K562 (cell line): ENCODE data around the gene YJU2. TPM values are rescaled to one million over a fixed set of nuclear protein-coding genes. Genes with fewer than 3 reads are reported as not detected.

Experiments used
- AFF4 ChIP-seq: sonication (generic); formaldehyde crosslinking; IDR thresholded peaks from 2 replicates; pipeline ENCODE4 v1.8.0; 2023; ENCODE audit warnings: mild to moderate bottlenecking, missing genetic modification reagents
- ATF4 ChIP-seq: fragments of 450-650 bp; formaldehyde crosslinking; IDR thresholded peaks from 2 replicates; pipeline ENCODE4 v1.4.0; 2022; ENCODE audit warnings: mild to moderate bottlenecking, moderate library complexity
- CCAR2 ChIP-seq: fragments of 200-400 bp; formaldehyde crosslinking; IDR thresholded peaks from 2 replicates; pipeline ENCODE4 v1.6.1; 2017; ENCODE audit warnings: mild to moderate bottlenecking, low read depth, low read length
- HDGF ChIP-seq: fragments of 450-650 bp; IDR thresholded peaks from 2 replicates; pipeline ENCODE4 v1.6.1; 2016
- HINFP ChIP-seq: fragments of 450-650 bp; conservative IDR thresholded peaks from 2 replicates; pipeline ENCODE4 v1.6.1; 2016; ENCODE audit warnings: missing genetic modification characterization, low read depth, mild to moderate bottlenecking, control low read depth, missing compliant biosample characterization
- MAFF ChIP-seq: IDR thresholded peaks from 2 replicates; pipeline ENCODE4 v1.6.1; 2012; ENCODE audit warnings: low read length, improper control_type of control experiment
- ZBTB40 ChIP-seq, 2 experiments: fragments of 450-650 bp in 1 of 2; sonication (generic) in 1 of 2; formaldehyde crosslinking in 1 of 2; IDR thresholded peaks; 2 replicates each; pipeline versions ENCODE4 v1.7.1 to v1.9.0; 2016 to 2022; ENCODE audit warnings: inconsistent platforms in 1 of 2, mild to moderate bottlenecking in 1 of 2, missing genetic modification reagents in 1 of 2
- ZNF449 ChIP-seq: fragments of 250-450 bp; sonication (Bioruptor Pico); IDR thresholded peaks from 2 replicates; pipeline ENCODE4 v1.8.0; 2022; ENCODE audit warnings: moderate library complexity, mild to moderate bottlenecking, inconsistent platforms
- polyA plus RNA-seq, 8 experiments: library from polyadenylated mRNA; depleted of rRNA in 4 of 8; stranded (reverse) in 5 of 8; unstranded in 3 of 8; fragments of >200 nt; fragmentation: Nextera tagmentation in 2 of 8; fragmentation: Illumina TruSeq in 1 of 8; extraction: Ambion mirVana in 2 of 8; extraction: Trizol in 1 of 8; gene quantifications; 2 replicates each; pipeline versions ENCODE4 v1.2.1 to v1.2.3, GENCODE V29; 2011 to 2014; ENCODE audit warnings: inconsistent platforms in 1 of 8, missing spikeins in 1 of 8
- total RNA-seq, 7 experiments: library from RNA; depleted of rRNA in 6 of 7; stranded (reverse); fragments of >200 nt in 6 of 7; fragmentation: Illumina TruSeq in 2 of 7; extraction: Trizol in 2 of 7; gene quantifications; 2 replicates each; pipeline versions ENCODE4 v1.2.1 to v1.2.3, GENCODE V29; 2011 to 2021; ENCODE audit warnings: low replicate concordance in 1 of 7

Gene YJU2
- total and polyA plus RNA-seq, 9 of the 15 experiments (the other 6 are each of a cell fraction or from before 2014, with no cell fraction given), result 0.41 to 34.9 (median 19.3) TPM

- peak; percentile 20; the same call in 1 of the 2 replicates for TF ChIP-seq ZBTB40 (IDR thresholded peaks at IDR 0.05)
- TF ChIP-seq ZBTB40 (CRISPR knock-in tag; IDR thresholded peaks at IDR 0.05), result no peak
- TF ChIP-seq HINFP (tag), result no peak
- no peak for TF ChIP-seq ZNF449
- TF ChIP-seq AFF4 (CRISPR knock-in tag), result no peak
- no peak for TF ChIP-seq MAFF
- TF ChIP-seq HDGF, result 0 out of 2 replicates have a peak, but pooled peaks have one; percentile 65
- no peak for TF ChIP-seq CCAR2
- TF ChIP-seq ATF4 (CRISPR knock-in tag), result no peak
These were observed 18.1 kb upstream of the YJU2 start (continued) for GRCh38 chr19:4228765-4229178.
